NT2/D1 (cell line): ENCODE data around the gene BHLHA15.
"Not testable (repeated sequence)": the region's sequence is repeated elsewhere in the genome, so short reads cannot be mapped to it uniquely, and the experiment has no call there.

Experiments used
- DNase-seq: peaks from one replicate; pipeline ENCODE4 v3.0.0-alpha.2; 2011; ENCODE audit warnings: low read depth, low spot score
- H3K27me3 ChIP-seq: 2 replicates; pipeline ENCODE4 v1.6.0; 2011; ENCODE audit warnings: mild to moderate bottlenecking; ENCODE audit not compliant: insufficient read length, insufficient read depth
- H3K36me3 ChIP-seq: 2 replicates; pipeline ENCODE4 v1.6.1; 2011; ENCODE audit warnings: mild to moderate bottlenecking, low read length, mixed read lengths; ENCODE audit not compliant: insufficient read depth, insufficient read length
- H3K4me1 ChIP-seq: 2 replicates; pipeline ENCODE4 v1.5.1; 2011; ENCODE audit not compliant: insufficient read depth, insufficient read length
- H3K4me3 ChIP-seq: 2 replicates; pipeline ENCODE4 v1.5.1; 2011; ENCODE audit warnings: low read depth; ENCODE audit not compliant: insufficient read length
- H3K9ac ChIP-seq: 2 replicates; pipeline ENCODE4 v1.6.0; 2011; ENCODE audit warnings: low read depth; ENCODE audit not compliant: insufficient read length
- H3K9me3 ChIP-seq: 2 replicates; pipeline ENCODE4 v1.5.1; 2011; ENCODE audit warnings: mild to moderate bottlenecking, low read length; ENCODE audit not compliant: insufficient read depth
- SUZ12 ChIP-seq: IDR thresholded peaks from 2 replicates; pipeline ENCODE4 v1.6.1; 2011; ENCODE audit not compliant: insufficient read length, insufficient read depth; ENCODE audit errors: extremely low read depth
- YY1 ChIP-seq: IDR thresholded peaks from 2 replicates; pipeline ENCODE4 v1.6.1; 2011; ENCODE audit not compliant: insufficient read length, insufficient read depth
- ZNF274 ChIP-seq: IDR thresholded peaks from 2 replicates; pipeline ENCODE4 v1.6.1; 2011; ENCODE audit warnings: mild to moderate bottlenecking, low read depth, low read length

BHLHA15 gene

GRCh38 chr7:98217623-98218582, 6.7 kb downstream of the BHLHA15 start:
- no peak overlapping the region for H3K4me3 ChIP-seq
- no peaks in the 10 kb centered on the region for H3K4me1 ChIP-seq
- no peak for DNase-seq
- no peaks in the 10 kb centered on the region for H3K36me3 ChIP-seq
- no peak for TF ChIP-seq YY1
- TF ChIP-seq ZNF274, result no peak
- no peak for TF ChIP-seq SUZ12
- no peaks in the 10 kb centered on the region for H3K27me3 ChIP-seq
- no peaks in the 10 kb centered on the region for H3K9me3 ChIP-seq
- H3K9ac ChIP-seq, result no peak overlapping the region

- H3K4me3 ChIP-seq, H3K9ac ChIP-seq, DNase-seq, H3K4me1 ChIP-seq, H3K9me3 ChIP-seq, H3K36me3 ChIP-seq, H3K27me3 ChIP-seq: not testable (repeated sequence)
Observed at GRCh38 chr7:98219382-98219781, 8.1 kb downstream of the BHLHA15 start.

GRCh38 chr7:98221611-98222532, 10.6 kb downstream of the BHLHA15 start:
- Histone ChIP-seq H3K36me3 (no peaks in the 10 kb centered on the region), H3K4me1 (peaks cover 3% of the 10 kb centered on the region), H3K4me3 (no peak overlapping the region), H3K27me3 (no peaks in the 10 kb centered on the region), H3K9ac (no peak overlapping the region), H3K9me3 (no peaks in the 10 kb centered on the region)
- TF ChIP-seq SUZ12, result no peak
- TF ChIP-seq ZNF274, result no peak
- TF ChIP-seq YY1, result no peak
- no peak for DNase-seq

GRCh38 chr7:98222533-98223195, 11.4 kb downstream of the BHLHA15 start:
- Histone ChIP-seq H3K9ac (no peak overlapping the region), H3K9me3 (no peaks in the 10 kb centered on the region), H3K27me3 (no peaks in the 10 kb centered on the region), H3K4me3 (no peak overlapping the region), H3K4me1 (peaks cover 3% of the 10 kb centered on the region), H3K36me3 (no peaks in the 10 kb centered on the region)
- TF ChIP-seq ZNF274 (no peak), YY1 (no peak), SUZ12 (no peak)
- no peak for DNase-seq

GRCh38 chr7:98223351-98223897, 12.2 kb downstream of the BHLHA15 start:
- no peaks in the 10 kb centered on the region for H3K36me3 ChIP-seq
- no peak for TF ChIP-seq ZNF274
- no peak for TF ChIP-seq YY1
- no peak for TF ChIP-seq SUZ12
- DNase-seq, result no peak
- no peaks in the 10 kb centered on the region for H3K9me3 ChIP-seq
- H3K4me1 ChIP-seq, result peaks cover 5% of the 10 kb centered on the region
- no peak overlapping the region for H3K4me3 ChIP-seq
- no peaks in the 10 kb centered on the region for H3K27me3 ChIP-seq
- H3K9ac ChIP-seq, result no peak overlapping the region

- DNase-seq, result no peak
- H3K9ac ChIP-seq, result no peak overlapping the region
- H3K4me1 ChIP-seq, result peaks cover 5% of the 10 kb centered on the region
- no peak overlapping the region for H3K4me3 ChIP-seq
- H3K36me3 ChIP-seq, result no peaks in the 10 kb centered on the region
- H3K27me3 ChIP-seq, result no peaks in the 10 kb centered on the region
- no peaks in the 10 kb centered on the region for H3K9me3 ChIP-seq
- TF ChIP-seq SUZ12 (no peak), YY1 (no peak), ZNF274 (no peak)
Observed at GRCh38 chr7:98223898-98224700, 12.9 kb downstream of the BHLHA15 start.
